OCI-LY3 (cell line): Measurements from ENCODE around the gene PNLIPRP2.

ENCODE experiments used
- H2AFZ ChIP-seq: fragments of 200-600, 300-600 bp; shearing (Covaris generic); 2 replicates; pipeline ENCODE4 v1.6.0; 2014; ENCODE audit warnings: antibody characterized with exemption, low read depth, low read length
- H3K27ac ChIP-seq: fragments of 200-600, 300-600 bp; sonication (generic); 2 replicates; pipeline ENCODE4 v1.5.1; 2014; ENCODE audit warnings: mild to moderate bottlenecking, low read length, moderate library complexity, mixed read lengths
- H3K27me3 ChIP-seq: fragments of 200-600, 300-600 bp; sonication (generic); 2 replicates; pipeline ENCODE4 v1.6.1; 2014; ENCODE audit warnings: low read depth, low read length, mixed read lengths
- H3K36me3 ChIP-seq: fragments of 200-600, 300-600 bp; sonication (generic); replicated peaks from 2 replicates; pipeline ENCODE3; 2014; ENCODE audit warnings: low read depth, low read length, mixed read lengths
- H3K4me1 ChIP-seq: fragments of 300-600, 200-600 bp; sonication (generic); 2 replicates; pipeline ENCODE4 v1.6.1; 2014; ENCODE audit warnings: low read length, mixed read lengths
- H3K4me2 ChIP-seq: fragments of 200-600, 300-600 bp; sonication (generic); 2 replicates; pipeline ENCODE4 v1.6.1; 2014; ENCODE audit warnings: low read length, mixed read lengths
- H3K4me3 ChIP-seq: fragments of 300-600, 200-600 bp; sonication (generic); 2 replicates; pipeline ENCODE4 v1.5.1; 2014; ENCODE audit warnings: antibody characterized with exemption, mild to moderate bottlenecking, low read length, moderate library complexity
- H3K79me2 ChIP-seq: fragments of 300-600, 200-600 bp; shearing (Covaris generic); 2 replicates; pipeline ENCODE4 v1.6.1; 2014; ENCODE audit warnings: mild to moderate bottlenecking, low read length, mixed read lengths
- H3K9ac ChIP-seq: fragments of 300-600, 200-600 bp; shearing (Covaris generic); 2 replicates; pipeline ENCODE4 v1.6.0; 2014; ENCODE audit warnings: mild to moderate bottlenecking, low read length, moderate library complexity
- H3K9me3 ChIP-seq: fragments of 200-600, 300-600 bp; shearing (Covaris generic); 2 replicates; pipeline ENCODE4 v1.6.1; 2014; ENCODE audit warnings: low read length, mixed read lengths; ENCODE audit not compliant: insufficient read depth
- H4K20me1 ChIP-seq: fragments of 200-600, 300-600 bp; sonication (generic); 2 replicates; pipeline ENCODE4 v1.6.1; 2016; ENCODE audit warnings: low read length, mixed read lengths; ENCODE audit not compliant: insufficient read depth
- CTCF ChIP-seq: fragments of 200-600, 300-600 bp; sonication (generic); IDR thresholded peaks from 2 replicates; pipeline ENCODE4 v1.5.1; 2014; ENCODE audit warnings: antibody characterized with exemption, low read length, low read depth
- EZH2phosphoT487 ChIP-seq: fragments of 200-600 bp; shearing (Covaris generic); IDR thresholded peaks from 2 replicates; pipeline ENCODE4 v1.6.1; 2018; ENCODE audit warnings: antibody characterized with exemption, mixed run types, low read depth

The PNLIPRP2 gene

GRCh38 chr10:116614796-116615195 lies 6.0 kb upstream of the PNLIPRP2 start:
- H3K79me2 ChIP-seq: no peaks in the 10 kb centered on the region
- no peak overlapping the region for H3K27ac ChIP-seq
- H3K4me2 ChIP-seq: no peak overlapping the region
- no peaks in the 10 kb centered on the region for H3K9me3 ChIP-seq
- no peaks in the 10 kb centered on the region for H3K27me3 ChIP-seq
- TF ChIP-seq EZH2phosphoT487: no peak
- TF ChIP-seq CTCF: no peak
- no peak overlapping the region for H3K9ac ChIP-seq
- H3K36me3 ChIP-seq: no peaks in the 10 kb centered on the region
- H2AFZ ChIP-seq: no peak overlapping the region
- H4K20me1 ChIP-seq: no peaks in the 10 kb centered on the region
- H3K4me3 ChIP-seq: no peak overlapping the region
- H3K4me1 ChIP-seq: no peaks in the 10 kb centered on the region

- H3K79me2 ChIP-seq: no peaks in the 10 kb centered on the region
- H3K4me1 ChIP-seq: no peaks in the 10 kb centered on the region
- H3K27ac ChIP-seq: no peak overlapping the region
- H3K4me3 ChIP-seq: no peak overlapping the region
- no peak overlapping the region for H3K9ac ChIP-seq
- H3K4me2 ChIP-seq: no peak overlapping the region
- no peaks in the 10 kb centered on the region for H4K20me1 ChIP-seq
- TF ChIP-seq EZH2phosphoT487: no peak
- TF ChIP-seq CTCF: no peak
- H3K36me3 ChIP-seq: no peaks in the 10 kb centered on the region
- no peaks in the 10 kb centered on the region for H3K9me3 ChIP-seq
- H3K27me3 ChIP-seq: no peaks in the 10 kb centered on the region
- no peak overlapping the region for H2AFZ ChIP-seq
Observed at GRCh38 chr10:116615199-116615776, 5.5 kb upstream of the PNLIPRP2 start.

- Histone ChIP-seq H3K4me1 (no peaks in the 10 kb centered on the region), H2AFZ (no peak overlapping the region), H3K27me3 (no peaks in the 10 kb centered on the region), H3K9me3 (no peaks in the 10 kb centered on the region), H4K20me1 (no peaks in the 10 kb centered on the region), H3K79me2 (no peaks in the 10 kb centered on the region), H3K4me3 (no peak overlapping the region), H3K9ac (no peak overlapping the region), H3K36me3 (no peaks in the 10 kb centered on the region), H3K27ac (no peak overlapping the region), H3K4me2 (no peak overlapping the region)
- no peak for TF ChIP-seq EZH2phosphoT487
- no peak for TF ChIP-seq CTCF
Observed at GRCh38 chr10:116621476-116621875, 723 bp downstream of the PNLIPRP2 start.

DNA sequence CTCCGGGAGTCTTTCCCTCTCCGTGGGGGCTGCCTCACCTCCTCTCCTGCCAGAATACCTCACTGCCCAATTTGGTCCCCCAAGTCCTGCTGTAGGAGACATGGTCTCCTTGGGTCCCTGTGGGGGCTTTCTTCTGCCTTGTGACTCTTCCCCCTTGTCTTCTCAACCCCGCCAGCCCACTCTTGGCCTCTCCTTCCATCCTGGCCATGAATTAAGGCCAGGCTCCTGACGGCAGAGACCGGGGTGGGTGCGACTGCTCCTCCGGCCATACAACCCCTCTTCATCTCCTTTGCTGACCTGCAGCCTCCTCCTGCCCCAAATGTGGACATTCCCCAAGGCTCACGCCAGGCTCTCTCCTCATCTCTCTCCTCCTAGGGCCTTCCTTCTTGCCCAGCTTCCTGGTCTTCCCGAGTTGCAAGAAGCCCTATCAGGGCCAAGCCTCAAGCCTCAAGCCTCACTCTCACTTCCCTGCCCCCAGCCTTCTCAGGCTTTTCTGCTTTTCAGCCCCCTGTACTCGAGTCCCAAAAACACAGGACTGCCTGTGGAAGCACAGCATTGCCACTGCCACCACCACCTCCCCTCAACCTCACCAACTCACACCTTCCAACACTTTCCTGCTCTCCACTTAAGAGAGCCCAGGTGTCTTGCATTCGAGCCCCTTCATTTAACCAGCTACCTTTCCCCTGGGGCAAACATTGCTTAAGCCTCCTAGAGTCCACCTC lies 1.3 kb downstream of the PNLIPRP2 start:
- Histone ChIP-seq H3K4me2 (no peak overlapping the region), H2AFZ (no peak overlapping the region), H3K9me3 (no peaks in the 10 kb centered on the region), H3K4me1 (no peaks in the 10 kb centered on the region), H3K27ac (no peak overlapping the region), H3K9ac (no peak overlapping the region), H4K20me1 (no peaks in the 10 kb centered on the region), H3K79me2 (no peaks in the 10 kb centered on the region), H3K36me3 (no peaks in the 10 kb centered on the region), H3K27me3 (no peaks in the 10 kb centered on the region), H3K4me3 (no peak overlapping the region)
- TF ChIP-seq CTCF (no peak), EZH2phosphoT487 (no peak)
